ENCODE results near the gene RNF220. TPM values are rescaled to one million over a fixed set of nuclear protein-coding genes. Genes with fewer than 3 reads are reported as not detected.

The RNF220 gene
- total and polyA plus RNA-seq, 2 of the 4 experiments (the other 2 are of a cell fraction): 71.8 to 77.1 TPM

- dilution Hi-C loops (cut with HindIII; ENCODE audit: low sequenced_read_pairs, unreplicated experiment): no loop called here
- H3K27me3 ChIP-seq (ENCODE audit: control insufficient read depth, insufficient read depth, low read length): peaks cover 90% of the 10 kb centered on the region
- in situ Hi-C loops (cut with MboI; ENCODE audit: low sequenced_read_pairs): no loop called here
- H3K36me3 ChIP-seq (ENCODE audit: control insufficient read depth, insufficient read depth, low read length): no peaks in the 10 kb centered on the region
- no peak overlapping the region for H2AFZ ChIP-seq (replicated peaks; ENCODE audit: low read length, poor library complexity)
- ChIA-PET CTCF (no interaction called here), POLR2A (ENCODE audit: unreplicated experiment) (no interaction called here)
- no peak overlapping the region for H2BK15ac ChIP-seq (ENCODE audit: low read depth, low read length)
- H2BK5ac ChIP-seq (ENCODE audit: low read depth, low read length, poor library complexity, severe bottlenecking): no peak overlapping the region
- no TSS peak for BruUV-seq (replicated peaks)
- no peak overlapping the region for H2BK20ac ChIP-seq (ENCODE audit: low read depth, low read length)
- no peak overlapping the region for H3K23ac ChIP-seq (ENCODE audit: low read depth, low read length)
- no peak overlapping the region for H3K4ac ChIP-seq (ENCODE audit: low read depth, low read length)
- H3K4me3 ChIP-seq (ENCODE audit: insufficient read depth, low read depth, low read length): no peak overlapping the region
- TF ChIP-seq CEBPB (IDR thresholded peaks at IDR 0.05; ENCODE audit: low read depth, low read length) (no peak), POLR2A (IDR thresholded peaks at IDR 0.05; ENCODE audit: low read depth, low read length) (no peak), SMC3 (IDR thresholded peaks at IDR 0.05; ENCODE audit: low read depth, low read length) (no peak), USF2 (IDR thresholded peaks at IDR 0.05; ENCODE audit: low read depth, low read length) (no peak), ELK1 (IDR thresholded peaks at IDR 0.05; ENCODE audit: borderline replicate concordance, low read depth, low read length) (no peak), RAD21 (IDR thresholded peaks at IDR 0.05; ENCODE audit: low read length) (no peak), MAZ (IDR thresholded peaks at IDR 0.05; ENCODE audit: borderline replicate concordance, low read depth, low read length) (no peak), RFX5 (IDR thresholded peaks at IDR 0.05; ENCODE audit: low read depth, low read length) (no peak), CHD1 (IDR thresholded peaks at IDR 0.05; ENCODE audit: low read depth, low read length) (no peak), MAFK (IDR thresholded peaks at IDR 0.05; ENCODE audit: low read depth, low read length) (no peak), FOS (IDR thresholded peaks at IDR 0.05; ENCODE audit: low read depth, low read length) (no peak), BHLHE40 (IDR thresholded peaks at IDR 0.05; ENCODE audit: low read depth, low read length) (no peak), NFE2L2 (IDR thresholded peaks at IDR 0.05; ENCODE audit: low read depth, low read length) (no peak), MXI1 (IDR thresholded peaks at IDR 0.05; ENCODE audit: borderline replicate concordance, low read depth, low read length) (no peak), RCOR1 (IDR thresholded peaks at IDR 0.05; ENCODE audit: insufficient replicate concordance, low read length) (no peak), CTCF (conservative IDR thresholded peaks at IDR 0.05; ENCODE audit: low read depth, low read length) (no peak)
- no peak overlapping the region for H4K5ac ChIP-seq (ENCODE audit: low read depth, low read length)
- H3K9me1 ChIP-seq (ENCODE audit: insufficient read depth, low read length): no peaks in the 10 kb centered on the region
- H4K8ac ChIP-seq (ENCODE audit: low read depth in 2 of 2, low read length in 2 of 2): no peak overlapping the region
- no CpG with 5 or more reads among the region's 7 CpGs for WGBS, 2 experiments (ENCODE audit: extremely low coverage in 2 of 2, insufficient read length in 1 of 2)
- no peak overlapping the region for H2BK120ac ChIP-seq (ENCODE audit: low read depth, low read length)
- no peak overlapping the region for H4K91ac ChIP-seq (ENCODE audit: insufficient read depth, low read depth, low read length)
- H3K56ac ChIP-seq (ENCODE audit: extremely low read depth, insufficient read depth, low read length): no peak overlapping the region
- no peaks in the 10 kb centered on the region for H4K20me1 ChIP-seq (ENCODE audit: insufficient read depth, low read length)
- H3K4me1 ChIP-seq (ENCODE audit: control insufficient read depth, insufficient read depth, low read length): no peaks in the 10 kb centered on the region
- no peak overlapping the region for H3K9ac ChIP-seq (ENCODE audit: low read depth, low read length)
- H3K27ac ChIP-seq (ENCODE audit: insufficient read depth, low read length): no peak overlapping the region
- no peak overlapping the region for H2AK9ac ChIP-seq (replicated peaks; ENCODE audit: low read depth, low read length, poor library complexity)
- no peaks in the 10 kb centered on the region for H3K79me1 ChIP-seq (ENCODE audit: low read depth in 1 of 2, low read length in 2 of 2)
- H3K14ac ChIP-seq (replicated peaks; ENCODE audit: low read depth, low read length): no peak overlapping the region
- DNase-seq (no peak), ATAC-seq (ENCODE audit: low read depth) (no peak)
- intact Hi-C loops (cut with micrococcal nuclease): no loop called here
- H2AK5ac ChIP-seq (ENCODE audit: low read depth, low read length): no peak overlapping the region
- H3K4me2 ChIP-seq (ENCODE audit: low read depth, low read length): no peak overlapping the region
- H3K9me3 ChIP-seq (ENCODE audit: control insufficient read depth, insufficient read depth, low read length): no peaks in the 10 kb centered on the region
- no peak overlapping the region for H3K18ac ChIP-seq (ENCODE audit: low read depth, low read length)
Observed at GRCh38 chr1:44566281-44567046, 161.4 kb downstream of the RNF220 start.
